ENCODE data around the gene ASH1L. TPM values are rescaled to one million over a fixed set of nuclear protein-coding genes. Genes with fewer than 3 reads are reported as not detected.
"Not testable (repeated sequence)": the region's sequence is repeated elsewhere in the genome, so short reads cannot be mapped to it uniquely, and the experiment has no call there.

ASH1L gene
- total and polyA plus RNA-seq, 3 donors from 2014 or later = 20.6 to 93.0 (median 87.6) TPM

- H3K4me3 ChIP-seq = no peak overlapping the region
- no peaks in the 10 kb centered on the region for H3K9me3 ChIP-seq
- no peaks in the 10 kb centered on the region for H3K4me1 ChIP-seq
- TF ChIP-seq, protein P1, sequence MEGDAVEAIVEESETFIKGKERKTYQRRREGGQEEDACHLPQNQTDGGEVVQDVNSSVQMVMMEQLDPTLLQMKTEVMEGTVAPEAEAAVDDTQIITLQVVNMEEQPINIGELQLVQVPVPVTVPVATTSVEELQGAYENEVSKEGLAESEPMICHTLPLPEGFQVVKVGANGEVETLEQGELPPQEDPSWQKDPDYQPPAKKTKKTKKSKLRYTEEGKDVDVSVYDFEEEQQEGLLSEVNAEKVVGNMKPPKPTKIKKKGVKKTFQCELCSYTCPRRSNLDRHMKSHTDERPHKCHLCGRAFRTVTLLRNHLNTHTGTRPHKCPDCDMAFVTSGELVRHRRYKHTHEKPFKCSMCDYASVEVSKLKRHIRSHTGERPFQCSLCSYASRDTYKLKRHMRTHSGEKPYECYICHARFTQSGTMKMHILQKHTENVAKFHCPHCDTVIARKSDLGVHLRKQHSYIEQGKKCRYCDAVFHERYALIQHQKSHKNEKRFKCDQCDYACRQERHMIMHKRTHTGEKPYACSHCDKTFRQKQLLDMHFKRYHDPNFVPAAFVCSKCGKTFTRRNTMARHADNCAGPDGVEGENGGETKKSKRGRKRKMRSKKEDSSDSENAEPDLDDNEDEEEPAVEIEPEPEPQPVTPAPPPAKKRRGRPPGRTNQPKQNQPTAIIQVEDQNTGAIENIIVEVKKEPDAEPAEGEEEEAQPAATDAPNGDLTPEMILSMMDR (IDR thresholded peaks at IDR 0.05) = no peak
- TF ChIP-seq POLR2A (IDR thresholded peaks at IDR 0.05) = no peak
- H3K36me3 ChIP-seq (ENCODE audit: low read depth, missing control alignments) = no peaks in the 10 kb centered on the region
- no peaks in the 10 kb centered on the region for H3K27me3 ChIP-seq
- intact Hi-C loops (cut with DNase I; ENCODE audit: low total_unique reads) = no loop called here
- no peak for DNase-seq
- H3K27ac ChIP-seq = no peak overlapping the region
- 85 to 89% methylated on average over 6 of the region's 6 CpGs for WGBS, 2 donors
These were observed 7.5 kb upstream of the ASH1L start for GRCh38 chr1:155569988-155570592.

DNA sequence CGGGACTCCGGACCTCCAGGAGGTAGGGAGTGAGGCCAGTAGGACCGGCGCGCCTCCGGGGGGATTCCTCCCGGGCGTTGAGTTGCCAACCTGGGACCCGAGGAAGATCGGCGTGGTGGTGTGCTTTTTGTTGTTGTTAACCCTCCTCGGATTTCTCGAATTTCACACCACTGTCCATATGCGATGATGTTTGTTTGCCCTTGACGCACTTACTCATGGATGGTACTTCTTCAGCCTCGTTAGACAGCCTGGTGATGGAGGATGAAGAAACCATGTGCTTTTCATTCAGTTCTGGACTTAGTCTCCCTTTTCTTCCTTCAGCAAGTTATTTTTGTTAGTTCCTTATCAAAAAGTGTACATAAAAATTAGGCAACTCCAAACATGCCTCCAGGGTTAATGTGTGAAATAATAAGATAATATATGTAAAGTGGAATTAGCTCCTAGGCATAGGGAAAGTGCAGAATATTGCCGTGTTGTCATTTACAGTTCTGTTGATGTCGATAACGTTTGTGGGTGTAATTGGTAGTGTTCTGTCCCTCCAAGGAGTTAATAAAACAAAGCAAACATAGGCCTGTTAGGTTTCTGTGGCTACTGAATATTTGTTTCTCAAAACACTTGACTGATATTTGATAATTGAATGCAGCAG, 897 bp upstream of the ASH1L start:
- intact Hi-C loops (cut with DNase I; ENCODE audit: low total_unique reads); H3K36me3 ChIP-seq (ENCODE audit: low read depth, missing control alignments): not testable (repeated sequence)

GRCh38 chr1:155561779-155562580, 623 bp downstream of the ASH1L start:
- intact Hi-C loops (cut with DNase I; ENCODE audit: low total_unique reads); H3K27me3 ChIP-seq; H3K9me3 ChIP-seq; H3K36me3 ChIP-seq (ENCODE audit: low read depth, missing control alignments): not testable (repeated sequence)
- H3K27ac ChIP-seq = peak overlapping the region; percentile 93 to 99
- peak; percentile 49 for DNase-seq
- H3K4me1 ChIP-seq = peaks cover 22% of the 10 kb centered on the region
- 1% methylated on average over 38 to 45 of the region's 56 CpGs for WGBS, 2 donors
- H3K4me3 ChIP-seq = peak overlapping the region; percentile 89 to 98

More for the DNA sequence above, 897 bp upstream of the ASH1L start:
- Histone ChIP-seq H3K4me1 (peaks cover 22% of the 10 kb centered on the region), H3K27ac (peak overlapping the region; percentile 93 to 99), H3K4me3 (peak overlapping the region; percentile 89 to 98)
- not testable (repeated sequence) for DNase-seq, H3K27me3 ChIP-seq, H3K9me3 ChIP-seq
- WGBS, 2 donors = 0 to 1% methylated on average over 10 to 19 of the region's 19 CpGs

DNA sequence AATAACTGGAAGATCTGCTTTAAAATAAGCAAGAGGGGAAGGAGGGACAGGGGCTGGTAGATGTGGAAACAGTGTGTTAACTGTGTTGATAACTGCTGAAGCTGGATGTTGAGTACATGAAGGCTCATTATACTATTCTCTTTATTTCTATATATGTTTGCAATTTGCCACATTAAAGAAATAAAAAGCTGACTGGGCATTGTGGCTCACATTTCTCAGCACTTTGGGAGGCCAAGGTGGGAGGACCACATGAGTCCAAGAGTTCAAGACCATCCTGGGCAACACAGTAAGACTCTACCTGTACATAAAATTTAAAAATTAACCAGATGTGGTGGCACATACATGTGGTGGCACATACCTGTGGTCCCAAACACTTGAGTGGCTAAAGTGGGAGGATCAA, 6.7 kb downstream of the ASH1L start:
- no peak overlapping the region for H3K27ac ChIP-seq
- peaks cover 12% of the 10 kb centered on the region for H3K4me1 ChIP-seq
- no peak for TF ChIP-seq POLR2A (IDR thresholded peaks at IDR 0.05)
- TF ChIP-seq, protein P1 (IDR thresholded peaks at IDR 0.05) = no peak
- H3K4me3 ChIP-seq = no peak overlapping the region
- intact Hi-C loops (cut with DNase I; ENCODE audit: low total_unique reads) = no loop called here
- H3K9me3 ChIP-seq = no peaks in the 10 kb centered on the region
- no peaks in the 10 kb centered on the region for H3K36me3 ChIP-seq (ENCODE audit: low read depth, missing control alignments)
- H3K27me3 ChIP-seq = no peaks in the 10 kb centered on the region
- DNase-seq = no peak

GRCh38 chr1:155553349-155553748, 9.3 kb downstream of the ASH1L start:
- Histone ChIP-seq H3K9me3 (no peaks in the 10 kb centered on the region), H3K4me3 (no peak overlapping the region), H3K27ac (no peak overlapping the region), H3K4me1 (peaks cover 5% of the 10 kb centered on the region), H3K27me3 (no peaks in the 10 kb centered on the region), H3K36me3 (ENCODE audit: low read depth, missing control alignments) (no peaks in the 10 kb centered on the region)
- WGBS, 2 donors = 61 to 70% methylated on average over 5 of the region's 5 CpGs
- no peak for TF ChIP-seq POLR2A (IDR thresholded peaks at IDR 0.05)
- DNase-seq = no peak
- intact Hi-C loops (cut with DNase I; ENCODE audit: low total_unique reads) = no loop called here

DNA sequence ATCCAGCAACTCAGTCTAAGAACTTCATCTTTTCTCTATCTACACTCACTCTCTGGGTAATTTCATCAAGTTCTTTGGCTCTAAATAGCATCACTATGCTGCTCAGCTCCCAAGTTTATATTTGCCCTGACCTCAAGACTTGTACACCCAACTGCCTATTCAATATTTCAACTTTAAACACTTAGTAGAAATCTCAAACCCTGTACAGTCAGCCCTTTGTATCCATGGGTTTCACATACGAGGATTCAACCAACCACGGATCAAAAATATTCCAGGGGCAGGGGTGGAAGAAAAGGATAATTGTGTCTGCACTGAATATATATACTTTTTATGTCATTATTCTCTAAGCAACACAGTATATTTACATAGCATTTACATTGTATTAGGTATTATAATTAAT, 13.9 kb downstream of the ASH1L start:
- Histone ChIP-seq H3K4me1 (peaks cover 7% of the 10 kb centered on the region), H3K27ac (no peak overlapping the region), H3K36me3 (ENCODE audit: low read depth, missing control alignments) (no peaks in the 10 kb centered on the region), H3K9me3 (no peaks in the 10 kb centered on the region), H3K4me3 (no peak overlapping the region), H3K27me3 (no peaks in the 10 kb centered on the region)
- TF ChIP-seq, protein P1 (IDR thresholded peaks at IDR 0.05) = no peak
- no peak for TF ChIP-seq POLR2A (IDR thresholded peaks at IDR 0.05)
- DNase-seq = no peak
- intact Hi-C loops (cut with DNase I; ENCODE audit: low total_unique reads) = no loop called here
- 66 to 84% methylated on average over 2 of the region's 2 CpGs for WGBS, 2 donors
